GM19239 (cell line): Measurements from ENCODE around the gene EIF4G3.
"Not testable (repeated sequence)": the region's sequence is repeated elsewhere in the genome, so short reads cannot be mapped to it uniquely, and the experiment has no call there.

Experiments
- DNase-seq: peaks from one replicate; pipeline ENCODE4 v3.0.0; 2011; ENCODE audit warnings: low spot score; ENCODE audit not compliant: insufficient read length
- FAIRE-seq: peaks from 2 replicates; lab custom pipeline; 2011; peaks lifted over from hg19 to GRCh38; lab: Jason Lieb, UNC

The EIF4G3 gene

DNA sequence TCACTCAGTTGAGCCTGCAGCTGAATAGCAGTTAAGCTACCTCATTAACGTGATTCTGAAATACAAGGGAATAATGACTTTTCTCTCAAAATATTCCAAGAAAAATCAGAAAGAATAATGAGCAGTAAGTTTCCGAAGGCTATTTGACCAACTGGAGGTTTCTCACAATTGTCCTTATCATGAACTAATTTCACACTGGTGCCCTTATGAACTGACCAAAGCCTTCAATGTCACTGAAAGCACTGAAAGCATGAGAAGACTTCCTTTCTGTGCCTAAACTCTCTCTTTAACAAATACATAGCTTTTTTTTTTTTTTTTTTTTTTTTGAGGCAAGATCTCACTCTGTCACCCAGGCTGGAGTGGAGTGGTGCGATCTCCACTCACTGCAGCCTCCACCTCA lies 18.8 kb downstream of the EIF4G3 start:
- DNase-seq (no peak), FAIRE-seq (no peak)

DNA sequence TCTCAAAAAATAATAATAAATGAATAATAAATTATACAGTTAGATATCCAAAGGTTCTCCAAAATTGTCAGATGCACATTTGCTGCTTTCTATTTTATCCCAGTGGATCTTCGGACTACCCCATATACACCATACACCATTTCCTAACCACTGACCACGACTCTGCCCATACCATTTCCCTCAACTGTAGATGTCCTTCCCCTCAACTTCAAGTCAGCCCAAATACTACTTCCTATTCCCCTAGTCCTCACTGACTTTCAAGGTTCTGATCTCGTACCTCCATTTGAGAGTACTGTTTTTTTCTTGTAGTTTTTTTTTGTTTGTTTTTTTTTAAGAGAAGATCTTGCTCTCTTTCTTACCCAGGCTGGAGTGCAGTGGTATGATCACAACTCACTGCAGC lies 19.6 kb downstream of the EIF4G3 start:
- FAIRE-seq (no peak), DNase-seq (no peak)

DNA sequence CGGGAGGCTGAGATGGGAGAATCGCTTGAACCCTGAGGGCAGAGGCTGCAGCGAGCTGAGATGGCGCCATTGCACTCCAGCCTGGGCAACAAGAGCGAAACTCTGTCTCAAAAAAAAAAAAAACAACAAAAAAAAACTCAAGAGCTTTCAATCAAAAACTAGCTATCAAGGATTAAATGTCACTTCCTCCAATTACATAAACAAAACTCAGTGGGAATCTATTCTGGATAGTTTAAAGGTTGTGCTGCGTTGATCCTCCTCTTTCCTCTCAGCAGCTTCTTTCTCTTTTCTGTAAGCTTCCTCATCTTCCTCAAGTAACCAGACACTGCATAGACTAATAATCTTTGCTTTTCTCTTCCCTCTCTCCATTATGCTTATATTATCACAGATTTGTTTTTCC lies 20.7 kb downstream of the EIF4G3 start:
- no peak for DNase-seq
- no peak for FAIRE-seq

DNA sequence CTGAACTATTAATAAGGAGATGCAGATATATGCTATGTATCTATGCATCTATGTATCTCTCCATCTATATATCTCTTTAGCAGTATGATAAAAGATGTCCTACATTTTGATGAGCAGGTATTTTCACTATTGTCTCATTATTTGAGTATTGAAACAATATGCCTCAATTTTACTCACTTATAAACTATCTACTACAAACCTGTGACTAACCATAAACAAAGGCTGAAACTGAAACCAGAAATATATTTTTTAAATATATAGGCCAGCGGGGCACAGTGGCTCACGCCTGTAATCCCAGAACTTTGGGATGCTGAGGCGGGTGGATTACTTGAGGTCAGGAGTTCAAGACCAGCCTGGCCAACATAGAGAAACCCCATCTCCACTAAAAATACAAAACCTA lies 22.0 kb downstream of the EIF4G3 start:
- DNase-seq: no peak

DNA sequence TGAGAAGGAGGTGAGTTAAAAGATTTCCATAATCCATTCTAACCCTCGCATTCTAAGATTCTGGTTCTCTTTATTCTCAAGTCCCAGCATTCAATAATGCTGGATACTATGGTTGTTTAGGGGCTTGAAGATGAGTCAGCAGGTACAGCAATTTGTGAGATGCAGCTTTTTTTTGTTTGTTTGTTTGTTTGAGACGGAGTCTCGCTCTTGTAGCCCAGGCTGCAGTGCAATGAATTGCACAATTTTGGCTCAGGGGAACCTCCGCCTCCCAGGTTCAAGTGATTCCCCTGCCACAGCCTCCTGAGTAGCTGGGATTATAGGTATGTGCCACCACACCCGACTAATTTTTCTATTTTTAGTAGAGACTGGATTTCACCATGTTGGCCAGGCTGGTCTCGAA lies 23.3 kb downstream of the EIF4G3 start:
- FAIRE-seq (no peak), DNase-seq (no peak)

More for the DNA sequence above, 22.0 kb downstream of the EIF4G3 start:
- FAIRE-seq: no peak

DNA sequence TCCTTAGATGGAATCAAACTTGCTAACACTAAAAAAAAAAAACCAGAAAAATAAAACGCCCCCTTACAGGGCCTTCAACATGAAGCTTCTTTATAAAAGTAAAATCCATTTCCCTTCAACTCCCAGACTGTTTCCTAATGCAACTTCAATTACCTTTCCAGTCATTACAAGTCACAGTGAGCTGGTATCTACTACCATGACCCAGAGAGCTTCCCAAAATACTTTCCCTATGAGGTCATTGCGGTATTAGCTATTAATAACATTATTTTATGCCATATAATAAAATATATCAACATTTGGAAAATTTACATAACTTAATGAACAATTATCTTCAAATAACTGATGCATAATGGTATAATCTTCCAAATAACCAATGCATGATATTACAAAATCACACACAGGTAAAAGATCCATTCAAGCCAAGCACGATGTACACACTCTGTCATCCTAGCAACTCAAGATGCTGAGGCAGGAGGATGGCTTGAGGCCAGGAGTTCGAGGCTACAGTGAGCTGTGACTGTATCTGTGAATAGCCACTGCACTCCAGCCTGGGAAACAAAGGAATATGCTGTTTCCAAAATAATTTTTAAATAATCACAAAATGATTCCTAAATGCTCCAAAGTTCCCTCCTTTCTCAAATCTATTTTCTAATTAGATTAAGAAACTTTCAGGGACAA lies 24.1 kb downstream of the EIF4G3 start:
- DNase-seq: no peak

DNA sequence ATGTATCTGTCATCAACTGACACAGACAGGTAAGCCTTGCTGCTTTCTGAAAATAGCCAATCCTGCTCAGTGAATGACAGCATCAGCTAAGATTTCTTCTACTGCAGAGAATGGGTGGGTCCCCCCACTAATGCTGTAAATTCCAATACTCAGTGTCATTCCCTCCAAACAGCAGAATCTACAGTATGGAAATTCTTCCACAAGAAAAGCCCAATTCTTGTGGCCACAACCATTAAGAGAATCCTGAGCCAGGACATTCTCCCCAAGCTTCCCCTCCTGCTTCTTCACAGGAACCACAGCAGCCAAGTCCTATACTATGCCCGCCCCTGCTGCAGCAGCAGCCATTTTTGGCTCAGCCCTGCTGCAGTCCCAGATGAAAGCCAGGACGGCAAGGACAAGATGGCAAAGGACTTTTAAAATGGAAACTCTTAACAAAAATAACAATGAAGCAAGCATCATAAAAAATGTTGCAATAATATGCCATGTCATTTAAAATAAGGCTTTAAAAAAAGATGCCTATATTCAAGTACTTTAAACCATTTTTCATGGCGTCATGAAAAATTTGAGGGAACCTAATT lies 26.8 kb downstream of the EIF4G3 start:
- FAIRE-seq (no peak), DNase-seq (no peak)

More for the DNA sequence above, 24.1 kb downstream of the EIF4G3 start:
- FAIRE-seq: no peak

DNA sequence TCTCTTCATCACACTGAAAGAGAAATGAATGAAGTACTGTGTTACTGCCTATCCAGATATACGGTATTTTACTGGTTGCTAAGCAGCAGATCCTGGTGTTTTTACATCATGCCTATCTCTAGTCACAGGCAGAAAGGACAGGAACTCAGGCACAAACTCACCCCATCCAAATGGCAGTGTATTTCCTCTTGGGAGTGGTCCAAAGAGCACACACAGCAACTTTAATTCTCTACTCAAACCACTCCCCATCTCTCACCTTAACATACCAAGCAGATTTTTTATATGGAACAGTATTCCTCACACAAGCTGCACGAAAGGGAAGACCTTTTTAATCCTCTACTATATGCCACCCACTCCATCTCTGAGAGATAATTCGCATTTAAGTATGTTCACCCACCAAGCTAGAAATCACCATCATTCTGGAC lies 27.3 kb downstream of the EIF4G3 start:
- FAIRE-seq: no peak
- DNase-seq: no peak

DNA sequence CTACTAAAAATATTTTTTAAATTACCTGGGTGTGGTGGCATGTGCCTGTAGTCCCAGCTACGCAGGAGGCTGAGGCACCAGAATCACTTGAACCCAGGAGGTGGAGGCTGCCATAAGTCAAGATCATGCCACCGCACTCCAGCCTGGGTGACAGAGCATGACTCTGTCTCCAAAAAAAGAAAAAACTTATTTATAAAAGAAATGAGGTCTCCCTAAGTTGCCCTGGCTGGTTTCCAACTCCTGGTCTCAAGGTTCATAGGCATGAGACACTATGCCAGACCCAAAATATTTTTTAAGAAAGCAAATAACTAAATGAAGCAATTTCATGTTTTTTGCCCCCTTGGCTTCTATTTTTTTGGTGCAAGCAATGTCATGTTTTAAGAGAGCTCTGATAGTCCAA lies 32.9 kb downstream of the EIF4G3 start:
- DNase-seq: no peak
- no peak for FAIRE-seq

DNA sequence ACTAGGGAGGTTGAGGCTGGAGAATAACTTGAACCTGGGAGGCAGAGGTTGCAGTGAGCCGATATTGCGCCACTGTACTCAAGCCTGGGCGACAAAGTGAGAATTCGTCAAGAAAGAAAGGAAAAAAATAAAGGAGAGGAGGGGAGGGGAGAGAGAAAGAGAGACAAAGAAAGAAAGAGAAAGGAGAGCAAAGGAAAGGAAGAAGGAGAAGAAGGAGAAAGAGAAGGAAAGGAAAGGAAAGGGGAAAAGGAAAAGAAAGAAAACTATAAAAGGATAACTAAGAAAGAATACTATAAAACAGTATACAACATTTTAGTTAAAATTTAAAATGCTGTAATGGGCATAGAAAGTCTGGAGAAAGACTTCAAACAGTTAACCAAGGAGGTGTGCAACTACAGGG lies 33.6 kb downstream of the EIF4G3 start:
- FAIRE-seq: no peak
- no peak for DNase-seq

DNA sequence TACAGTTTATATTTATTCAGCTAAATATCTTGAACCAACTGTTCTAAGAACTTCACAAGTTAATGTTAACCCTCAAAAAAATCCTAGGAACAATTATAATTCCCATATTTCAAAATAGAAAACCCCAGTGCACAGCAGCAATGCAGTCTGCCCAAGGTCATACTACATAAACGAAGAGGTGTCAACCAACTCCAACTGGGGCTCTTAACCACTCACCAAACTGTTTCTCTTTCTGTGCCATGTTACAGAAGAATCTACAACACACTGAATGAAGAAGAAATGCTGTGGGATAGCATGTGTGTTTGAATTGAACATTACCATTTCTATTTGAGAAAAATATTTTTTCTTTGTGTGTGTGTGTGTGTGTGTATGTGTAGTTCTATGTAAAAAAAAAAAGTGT lies 35.7 kb downstream of the EIF4G3 start:
- FAIRE-seq (no peak), DNase-seq (no peak)

DNA sequence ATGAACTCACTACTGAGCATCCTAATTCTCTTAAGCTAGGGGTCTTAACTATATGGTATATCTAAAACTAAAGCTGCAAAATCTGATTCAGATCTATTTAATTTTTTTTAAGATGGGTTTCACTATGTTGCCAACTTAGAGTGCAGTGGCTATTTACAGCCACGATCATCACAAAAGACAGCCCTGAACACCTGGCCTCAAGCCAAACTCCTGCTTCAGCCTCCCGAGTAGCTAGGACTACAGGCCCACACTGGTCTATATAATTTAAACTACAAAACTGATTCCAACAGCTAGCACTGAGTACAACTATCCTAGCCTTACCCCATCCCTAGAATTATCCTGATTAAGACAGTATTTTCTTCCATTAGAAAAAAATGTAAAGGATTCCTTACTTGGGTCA lies 37.1 kb downstream of the EIF4G3 start:
- DNase-seq (no peak), FAIRE-seq (no peak)

DNA sequence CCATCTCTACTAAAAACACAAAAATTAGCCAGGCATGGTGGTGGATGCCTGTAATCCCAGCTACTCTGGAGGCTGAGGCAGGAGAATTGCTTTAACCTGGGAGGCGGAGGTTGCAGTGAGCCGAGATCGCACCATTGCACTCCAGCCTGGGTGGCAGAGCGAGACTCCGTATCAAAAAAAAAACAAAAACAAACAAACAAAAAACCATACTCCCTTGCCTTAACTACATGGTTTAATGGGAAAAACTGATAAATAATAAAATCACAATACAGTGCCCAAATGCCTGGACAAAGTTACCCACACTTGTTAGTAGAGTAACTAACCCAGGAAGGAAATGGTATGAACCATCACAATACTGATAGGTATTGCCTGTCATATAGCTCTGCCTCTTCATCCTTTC lies 40.4 kb downstream of the EIF4G3 start:
- FAIRE-seq, DNase-seq: not testable (repeated sequence)

DNA sequence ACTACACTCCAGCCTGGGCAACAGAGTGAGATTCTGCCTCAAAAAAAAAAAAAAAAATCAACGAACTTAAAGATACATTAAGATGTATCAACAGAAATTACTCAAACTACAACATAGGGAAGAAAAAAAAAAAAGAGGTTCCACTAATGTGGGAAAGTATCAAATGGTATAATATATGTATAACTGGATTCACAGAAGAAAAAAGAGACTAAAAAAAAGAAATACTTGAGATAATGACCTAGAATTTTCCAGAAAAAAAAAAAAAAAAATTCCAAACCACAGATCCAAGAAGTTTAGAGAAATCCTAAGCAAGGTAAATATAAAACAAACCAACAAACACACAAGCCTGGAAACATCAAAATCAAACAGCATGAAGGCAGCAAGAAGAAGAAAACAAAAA lies 45.5 kb downstream of the EIF4G3 start:
- FAIRE-seq (no peak), DNase-seq (no peak)

DNA sequence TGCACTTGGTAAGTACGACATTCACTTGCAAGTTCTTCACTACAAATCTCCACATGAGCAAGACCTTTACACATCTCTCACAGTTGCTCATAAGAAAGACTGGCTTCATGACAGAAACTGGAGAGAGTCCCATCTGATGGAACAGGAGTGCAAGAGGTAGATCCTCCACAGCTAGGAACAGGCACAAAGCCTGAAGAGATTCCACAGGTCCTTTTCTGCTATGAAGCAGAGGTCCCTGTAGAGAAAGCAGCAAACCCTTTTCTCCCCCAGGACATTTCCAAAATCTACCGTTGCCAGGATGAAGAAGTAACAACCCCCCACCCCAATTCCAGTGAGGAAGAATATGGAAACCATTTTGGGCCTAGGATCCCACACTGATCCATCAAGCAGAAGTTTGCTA lies 47.3 kb downstream of the EIF4G3 start:
- FAIRE-seq (no peak), DNase-seq (no peak)

DNA sequence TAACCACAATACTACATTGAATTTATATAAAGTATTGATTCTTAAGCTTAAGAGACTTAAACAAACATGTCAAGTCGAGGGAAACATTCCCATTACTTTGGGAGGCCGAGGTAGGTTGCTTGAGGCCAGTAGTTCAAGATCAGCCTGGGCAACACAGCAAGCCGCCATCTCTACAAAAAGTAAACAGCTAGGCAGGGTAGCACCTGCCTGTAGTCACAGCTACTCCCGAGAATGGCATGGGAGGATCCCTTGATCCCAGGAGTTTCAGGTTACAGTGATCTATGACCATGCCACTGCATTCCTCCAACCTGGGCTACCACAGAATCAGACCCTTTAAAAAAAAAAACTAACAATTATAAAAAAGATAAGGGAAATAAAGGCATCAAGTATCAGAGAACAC lies 50.4 kb downstream of the EIF4G3 start:
- DNase-seq (no peak), FAIRE-seq (no peak)

DNA sequence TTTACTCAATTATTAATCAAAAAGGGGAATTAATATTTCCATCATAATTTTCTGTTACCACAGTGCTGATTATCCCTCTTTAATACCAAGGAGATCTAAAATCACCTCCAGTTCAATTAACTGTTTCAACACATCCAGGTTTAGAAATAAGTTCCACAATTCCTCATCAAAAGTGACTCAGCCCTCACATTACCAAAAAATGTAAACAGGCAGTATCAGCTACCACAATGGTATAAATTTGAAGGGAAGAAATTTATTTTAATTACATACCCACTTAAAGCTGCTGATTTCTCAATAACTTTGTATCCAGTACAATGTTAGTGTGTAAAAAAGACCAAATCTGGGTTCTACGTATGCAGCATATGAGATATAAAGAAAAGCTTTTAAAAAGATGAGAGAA lies 51.9 kb downstream of the EIF4G3 start:
- FAIRE-seq: no peak
- no peak for DNase-seq

DNA sequence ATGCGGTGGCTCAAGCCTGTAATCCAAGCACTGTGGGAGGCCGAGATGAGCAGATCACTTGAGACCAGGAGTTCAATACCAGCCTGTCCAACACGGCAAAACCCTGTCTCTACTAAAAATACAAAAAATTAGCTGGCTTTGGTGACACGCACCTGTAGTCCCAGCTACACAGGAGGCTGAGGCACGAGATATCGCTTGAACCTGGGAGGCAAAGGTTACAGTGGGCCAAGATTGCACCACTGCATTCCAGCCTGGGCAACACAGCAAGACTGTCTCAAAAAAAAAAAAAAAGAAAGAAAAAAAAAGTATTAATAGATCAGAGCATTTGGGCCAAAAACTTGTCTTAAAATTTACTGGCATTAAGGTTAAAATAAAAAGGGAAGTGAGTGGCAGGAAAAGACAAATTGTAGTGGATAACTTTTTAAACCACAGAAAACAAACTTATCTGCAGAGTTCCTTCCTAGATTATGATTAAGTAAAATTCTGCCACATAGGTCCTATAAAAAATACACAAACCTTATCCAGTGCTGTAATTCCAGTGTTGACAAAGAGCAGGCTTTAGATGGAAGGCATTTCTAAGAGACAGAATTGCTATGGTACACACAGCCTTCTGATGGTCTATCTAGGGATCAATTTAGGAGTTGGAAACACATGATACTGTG lies 53.3 kb downstream of the EIF4G3 start:
- no peak for DNase-seq

DNA sequence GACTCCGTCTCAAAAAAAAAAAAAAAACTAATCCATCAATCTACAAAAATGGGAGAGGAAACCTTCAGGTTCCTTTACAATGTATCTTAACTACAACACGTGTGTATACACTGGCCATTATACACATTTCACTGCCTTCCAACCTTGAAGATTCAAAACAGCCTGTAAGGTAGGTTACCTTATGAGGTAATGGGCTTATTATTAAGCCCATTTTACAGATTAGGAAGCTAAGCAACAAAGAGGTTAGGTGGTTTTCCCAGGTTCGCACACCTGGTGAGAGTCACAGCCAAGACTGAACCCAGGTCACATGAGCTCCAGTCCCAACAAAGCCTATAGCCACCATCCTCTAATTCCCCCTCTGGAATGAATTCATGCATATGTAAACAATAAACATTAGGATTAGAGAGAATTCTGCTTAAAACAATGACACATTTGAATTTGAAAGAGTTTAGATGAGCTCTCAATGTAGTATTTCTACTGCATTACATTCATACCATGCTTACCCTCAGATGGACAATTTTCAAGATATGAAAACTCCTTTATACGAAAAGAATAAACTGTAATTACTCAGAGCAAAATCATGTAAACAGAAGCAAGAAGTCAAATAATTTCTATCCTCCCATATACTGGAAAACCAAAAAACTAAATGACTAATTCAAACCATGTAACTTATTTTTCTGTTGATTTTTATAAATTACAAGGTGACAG lies 54.8 kb downstream of the EIF4G3 start:
- DNase-seq (no peak), FAIRE-seq (no peak)

More for the DNA sequence above, 53.3 kb downstream of the EIF4G3 start:
- no peak for FAIRE-seq

DNA sequence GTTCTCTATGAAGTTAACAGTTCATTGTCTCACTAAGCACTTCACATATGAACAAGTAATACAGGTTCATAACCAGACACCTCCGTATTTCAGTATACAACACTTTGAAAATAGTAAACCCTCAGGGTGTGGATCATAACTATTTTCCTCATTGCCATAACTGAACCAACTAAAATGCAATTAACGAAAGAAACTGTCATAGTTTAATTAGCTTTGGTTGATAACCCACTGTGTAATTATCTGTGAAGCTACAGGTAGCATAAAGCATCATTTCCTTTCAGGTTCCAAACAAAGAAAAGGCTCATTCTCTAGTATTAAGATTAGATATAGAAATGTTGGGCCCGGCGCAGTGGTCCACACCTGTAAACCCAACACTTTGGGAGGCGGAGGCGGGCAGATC lies 58.5 kb downstream of the EIF4G3 start:
- no peak for DNase-seq
- no peak for FAIRE-seq

DNA sequence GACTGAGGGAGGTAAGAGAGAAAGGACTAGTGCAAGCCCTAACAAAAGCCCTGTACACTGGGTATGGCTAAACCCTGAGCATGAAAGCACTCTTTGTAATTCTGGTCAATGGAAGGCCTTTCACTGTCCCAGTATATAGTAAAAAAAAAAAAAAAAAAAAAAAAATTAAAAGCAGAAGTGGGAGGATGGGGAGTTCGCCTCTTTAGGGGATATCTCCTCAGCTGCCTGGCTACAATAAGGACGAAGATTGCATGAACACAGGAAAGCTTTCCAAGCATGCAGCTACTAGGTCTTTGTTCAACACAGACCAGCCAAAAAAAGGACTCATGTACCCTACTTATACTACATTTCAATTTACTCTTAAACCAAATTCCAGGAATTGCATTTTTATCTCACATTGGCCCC lies 59.1 kb downstream of the EIF4G3 start:
- FAIRE-seq (no peak), DNase-seq (no peak)
